NCI-H1930 (cell line): ENCODE data around the gene RGS3.
"Not testable (repeated sequence)": the region's sequence is repeated elsewhere in the genome, so short reads cannot be mapped to it uniquely, and the experiment has no call there.

Source experiments
- DNase-seq, 2 experiments: peaks; one replicate each; lab custom pipeline; 2025; lab: John Stamatoyannopoulos, UW

Gene RGS3

DNA sequence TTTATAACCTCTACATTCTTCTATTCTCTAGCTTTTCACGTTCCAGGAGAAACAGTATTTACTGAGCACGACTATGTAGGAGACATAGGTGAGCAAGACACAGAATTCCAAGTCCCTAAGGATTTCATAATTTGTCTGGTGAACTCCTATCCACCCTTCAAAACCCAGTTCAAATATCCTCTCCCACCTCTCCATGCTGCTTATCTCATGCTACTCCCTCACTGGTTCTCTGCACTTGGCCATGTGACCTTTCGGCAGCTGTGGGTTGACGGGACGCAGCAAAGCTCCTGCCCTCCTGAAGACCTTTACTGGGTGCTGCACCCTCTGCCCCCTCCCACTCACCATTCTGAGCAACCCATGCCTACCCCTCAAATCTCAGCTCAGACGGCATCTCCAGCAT, 173.2 kb downstream of the RGS3 start:
- no peak for DNase-seq

- no peak for DNase-seq
These were observed 175.0 kb downstream of the RGS3 start for GRCh38 chr9:113638490-113638889.

DNA sequence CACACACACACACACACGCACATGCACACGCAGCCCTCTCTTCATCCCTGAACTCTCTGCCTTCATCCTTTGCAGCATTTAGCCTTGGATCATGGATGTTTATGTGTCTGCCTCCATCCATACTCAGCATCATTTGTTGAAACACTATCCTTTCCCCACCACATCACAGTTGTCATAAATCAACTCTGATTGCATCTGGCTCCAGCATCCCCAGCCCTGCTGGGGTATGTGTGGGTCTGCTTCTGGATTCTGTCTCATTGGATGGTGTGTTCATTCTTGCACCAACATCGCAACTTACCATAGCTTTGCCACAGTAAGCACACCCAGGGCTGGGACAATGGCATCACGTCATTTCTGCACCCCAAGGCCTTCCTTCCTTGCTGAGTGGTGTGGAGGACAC, 175.4 kb downstream of the RGS3 start:
- DNase-seq = no peak

GRCh38 chr9:113639411-113639970, 176.0 kb downstream of the RGS3 start:
- not testable (repeated sequence) for DNase-seq

DNA sequence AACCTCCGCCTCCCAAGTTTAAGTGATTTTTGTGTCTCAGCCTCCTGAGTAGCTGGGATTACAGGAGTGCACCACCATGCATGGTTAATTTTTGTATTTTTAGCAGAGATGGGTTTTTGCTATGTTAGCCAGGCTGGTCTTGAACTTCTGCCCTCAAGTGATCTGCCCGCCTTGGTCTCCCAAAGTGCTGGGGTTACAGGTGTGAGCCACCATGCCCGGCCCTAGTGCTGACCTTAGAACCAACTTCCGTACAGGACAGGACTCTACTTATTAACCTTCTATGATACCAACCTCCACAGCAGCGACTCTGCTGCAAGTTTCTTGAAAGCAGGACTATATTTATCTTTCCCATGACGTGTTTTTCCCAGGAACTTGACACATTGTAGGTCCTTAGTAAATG, 176.9 kb downstream of the RGS3 start:
- no peak for DNase-seq

DNA sequence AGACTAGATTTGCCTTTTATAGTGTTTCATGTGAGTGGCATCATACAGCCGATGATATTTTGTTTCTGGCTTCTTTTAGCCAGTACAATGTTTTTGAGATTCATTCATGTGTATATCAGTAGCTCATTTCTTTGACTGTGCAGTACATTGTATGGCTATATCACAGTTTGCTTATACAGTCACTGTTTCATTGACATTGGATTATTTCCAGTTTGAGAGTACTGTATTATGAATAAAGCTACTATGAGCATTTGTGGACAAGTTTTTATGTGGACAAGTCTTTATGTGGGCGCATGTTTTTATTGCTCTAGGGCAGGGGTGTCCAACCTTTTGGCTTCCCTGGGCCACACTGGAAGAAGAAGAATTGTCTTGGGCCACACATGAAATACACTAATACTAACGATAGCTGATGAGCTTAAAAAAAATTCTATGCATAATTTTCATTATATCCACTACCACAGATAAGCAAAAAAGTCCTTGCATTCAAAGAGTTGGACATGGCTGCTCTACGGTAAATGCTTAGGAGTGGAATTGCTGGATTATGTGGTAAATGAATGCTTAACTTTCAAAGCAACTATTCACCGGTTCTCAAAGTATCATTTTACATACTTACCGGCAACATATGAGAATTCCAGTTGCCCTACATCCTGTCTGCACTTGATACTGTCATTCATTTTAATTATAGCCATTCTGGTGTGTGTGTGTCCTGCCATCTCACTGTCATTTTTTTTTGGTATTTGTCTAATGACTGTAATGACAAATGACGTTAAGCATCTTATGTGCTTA, 177.8 kb downstream of the RGS3 start:
- DNase-seq = no peak

GRCh38 chr9:113644321-113644720, 180.8 kb downstream of the RGS3 start:
- no peak for DNase-seq

DNA sequence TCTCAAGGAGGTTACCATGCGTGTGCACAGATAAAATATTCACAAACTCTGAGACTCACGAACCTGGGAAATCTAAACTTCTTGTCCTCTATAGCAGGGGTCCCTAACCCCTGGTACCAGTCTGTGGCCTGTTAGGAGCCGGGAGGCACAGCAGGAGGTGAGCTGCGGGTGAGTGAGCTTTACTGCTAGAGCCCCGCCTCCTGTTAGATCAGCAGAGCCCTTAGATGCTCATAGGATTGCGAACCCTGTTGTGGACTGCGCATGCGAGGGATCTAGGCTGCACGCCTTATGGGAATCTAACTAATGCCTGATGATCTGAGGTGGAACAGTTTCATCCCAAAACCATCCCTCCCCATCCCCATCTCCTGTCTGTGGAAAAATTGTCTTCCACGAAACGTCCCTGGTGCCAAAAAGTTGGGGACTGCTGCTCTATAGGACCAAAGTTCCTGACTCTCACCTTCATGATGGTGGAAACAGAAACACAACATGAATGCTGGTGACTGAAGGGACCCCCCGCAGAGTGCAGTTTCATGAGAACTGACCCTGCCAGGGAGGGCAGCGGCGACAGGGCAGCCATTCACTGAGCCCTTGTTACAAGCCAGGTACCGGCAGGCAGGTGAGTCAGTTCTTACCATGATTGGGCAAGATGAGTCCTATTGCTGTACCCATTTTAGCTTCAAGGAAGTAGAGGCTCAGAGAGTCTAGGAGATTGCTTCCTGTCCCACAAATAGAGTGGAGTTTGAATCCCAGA, 181.9 kb downstream of the RGS3 start:
- DNase-seq = no peak

GRCh38 chr9:113645978-113646253, 182.4 kb downstream of the RGS3 start:
- DNase-seq = no peak

DNA sequence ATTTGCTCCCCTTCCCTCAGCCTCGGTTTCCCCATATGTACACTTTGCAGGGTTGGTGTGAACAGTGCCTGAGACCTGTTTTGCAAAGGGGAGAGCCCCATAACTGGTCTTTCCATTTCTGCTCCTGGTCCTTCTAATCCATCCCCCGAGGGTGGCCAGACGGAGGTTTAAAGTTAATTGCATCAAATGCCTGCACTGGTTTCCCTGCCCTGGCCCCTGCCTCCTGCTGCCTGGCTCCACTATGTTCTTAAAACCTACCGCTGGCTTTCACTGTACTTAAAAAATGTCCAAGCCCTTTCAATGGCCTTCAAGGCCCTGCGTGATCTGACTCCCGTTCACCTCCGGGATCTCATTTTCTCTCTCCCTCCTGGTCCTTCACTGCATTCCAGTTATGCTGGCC, 183.0 kb downstream of the RGS3 start:
- no peak for DNase-seq
